GM12891 (cell line): Measurements from ENCODE around the gene S100PBP.

Experiments
- PAX5 ChIP-seq: IDR thresholded peaks from 2 replicates; pipeline ENCODE4 v1.6.1; 2011; ENCODE audit warnings: low read length, moderate library complexity, mild to moderate bottlenecking; ENCODE audit not compliant: insufficient read depth, severe bottlenecking
- POLR2A ChIP-seq: IDR thresholded peaks from 2 replicates; pipeline ENCODE4 v1.6.1; 2011; ENCODE audit warnings: low read depth, low read length, control low read depth
- POLR2AphosphoS5 ChIP-seq: IDR thresholded peaks from 2 replicates; pipeline ENCODE4 v1.6.1; 2011; ENCODE audit warnings: low read depth, low read length, control low read depth
- POU2F2 ChIP-seq: IDR thresholded peaks from 2 replicates; pipeline ENCODE4 v1.6.1; 2011; ENCODE audit warnings: low read depth, mild to moderate bottlenecking, control low read depth, low read length, moderate library complexity
- SPI1 ChIP-seq: IDR thresholded peaks from 2 replicates; pipeline ENCODE4 v1.6.1; 2011; ENCODE audit warnings: low read depth, low read length, control low read depth
- TAF1 ChIP-seq: IDR thresholded peaks from 2 replicates; pipeline ENCODE4 v1.6.1; 2011; ENCODE audit warnings: low read depth, low read length, control low read depth

DNA sequence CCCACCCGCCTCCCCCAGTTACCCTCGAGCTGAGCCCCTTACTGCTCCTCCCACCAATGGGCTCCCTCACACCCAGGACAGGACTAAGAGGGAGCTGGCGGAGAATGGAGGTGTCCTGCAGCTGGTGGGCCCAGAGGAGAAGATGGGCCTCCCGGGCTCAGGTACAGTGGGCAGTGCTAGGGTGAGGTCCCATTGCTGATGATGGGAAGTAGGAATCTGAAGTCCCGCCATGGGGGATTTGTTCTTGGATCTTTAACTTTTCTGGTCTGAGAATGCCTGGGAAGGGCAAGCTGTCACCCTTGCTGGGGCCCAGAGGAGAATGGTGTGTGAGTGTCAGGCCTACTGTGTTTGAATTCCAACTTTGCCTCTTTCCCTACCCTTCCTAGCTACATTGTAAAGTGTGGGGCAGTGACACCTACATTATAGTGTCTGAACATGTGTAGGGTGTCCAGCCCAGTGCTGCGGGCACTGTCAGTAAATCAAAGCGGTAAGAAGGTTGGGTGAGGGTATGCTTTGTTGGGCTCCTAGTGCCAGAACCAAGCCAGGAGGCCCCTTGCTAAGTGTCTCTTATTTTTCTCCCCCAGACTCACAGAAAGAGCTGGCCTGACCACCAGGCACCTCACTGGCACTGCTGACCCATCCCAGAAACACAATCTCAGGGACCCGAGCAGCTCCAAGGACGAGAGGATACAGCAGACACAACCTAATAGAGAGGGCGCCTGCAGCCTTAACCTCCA, 45.0 kb upstream of the S100PBP start:
- TF ChIP-seq POLR2A = no peak
- TF ChIP-seq POLR2AphosphoS5 = no peak
- no peak for TF ChIP-seq TAF1
- TF ChIP-seq POU2F2 = no peak
- no peak for TF ChIP-seq SPI1
- no peak for TF ChIP-seq PAX5
